ENCODE results near the gene FAM124A. TPM values are rescaled to one million over a fixed set of nuclear protein-coding genes. Genes with fewer than 3 reads are reported as not detected.

The FAM124A gene
- total RNA-seq, 2 experiments from 2014 or later: 0.44 TPM; not detected in 1

GRCh38 chr13:51221674-51222036 lies 543 bp upstream of the FAM124A start:
- H3K4me3 ChIP-seq (ENCODE audit: low read depth, low read length, poor library complexity, severe bottlenecking): peak overlapping the region; percentile 68
- no peak for DNase-seq (ENCODE audit: low spot score)
- peak overlapping the region; percentile 86 for H3K4me2 ChIP-seq (ENCODE audit: low read length)
- ChIA-PET POLR2A (no interaction called here), CTCF (ENCODE audit: unreplicated experiment) (no interaction called here)
- BruUV-seq (replicated peaks): no TSS peak
- no peaks in the 10 kb centered on the region for H3K79me2 ChIP-seq (ENCODE audit: insufficient read depth, low read depth, low read length)
- H2AFZ ChIP-seq (ENCODE audit: low read length): peak overlapping the region; percentile 72; the same call in 1 of the 2 replicates
- no peaks in the 10 kb centered on the region for H4K20me1 ChIP-seq (ENCODE audit: insufficient read depth, low read length)
- no peak overlapping the region for H3K27ac ChIP-seq (ENCODE audit: low read depth, low read length, poor library complexity, severe bottlenecking)
- intact Hi-C loops (cut with micrococcal nuclease; ENCODE audit: unreplicated experiment): loop anchor here (5.0 kb wide), 1 partner anchor 66 kb away; no protein-coding TSS in a partner anchor
- no peaks in the 10 kb centered on the region for H3K9me2 ChIP-seq (ENCODE audit: insufficient read depth, low read length)
- TF ChIP-seq, protein P1, sequence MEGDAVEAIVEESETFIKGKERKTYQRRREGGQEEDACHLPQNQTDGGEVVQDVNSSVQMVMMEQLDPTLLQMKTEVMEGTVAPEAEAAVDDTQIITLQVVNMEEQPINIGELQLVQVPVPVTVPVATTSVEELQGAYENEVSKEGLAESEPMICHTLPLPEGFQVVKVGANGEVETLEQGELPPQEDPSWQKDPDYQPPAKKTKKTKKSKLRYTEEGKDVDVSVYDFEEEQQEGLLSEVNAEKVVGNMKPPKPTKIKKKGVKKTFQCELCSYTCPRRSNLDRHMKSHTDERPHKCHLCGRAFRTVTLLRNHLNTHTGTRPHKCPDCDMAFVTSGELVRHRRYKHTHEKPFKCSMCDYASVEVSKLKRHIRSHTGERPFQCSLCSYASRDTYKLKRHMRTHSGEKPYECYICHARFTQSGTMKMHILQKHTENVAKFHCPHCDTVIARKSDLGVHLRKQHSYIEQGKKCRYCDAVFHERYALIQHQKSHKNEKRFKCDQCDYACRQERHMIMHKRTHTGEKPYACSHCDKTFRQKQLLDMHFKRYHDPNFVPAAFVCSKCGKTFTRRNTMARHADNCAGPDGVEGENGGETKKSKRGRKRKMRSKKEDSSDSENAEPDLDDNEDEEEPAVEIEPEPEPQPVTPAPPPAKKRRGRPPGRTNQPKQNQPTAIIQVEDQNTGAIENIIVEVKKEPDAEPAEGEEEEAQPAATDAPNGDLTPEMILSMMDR (conservative IDR thresholded peaks at IDR 0.05; ENCODE audit: low read length): no peak
- no peak for TF ChIP-seq EZH2phosphoT487 (IDR thresholded peaks at IDR 0.05; ENCODE audit: borderline replicate concordance, low read depth, low read length)
- peaks cover 5% of the 10 kb centered on the region for H3K4me1 ChIP-seq (ENCODE audit: insufficient read depth, low read length, poor library complexity, severe bottlenecking)
- no peaks in the 10 kb centered on the region for H3K36me3 ChIP-seq (ENCODE audit: insufficient read depth, low read length)
- no peaks in the 10 kb centered on the region for H3K9me3 ChIP-seq (ENCODE audit: low read length)

GRCh38 chr13:51222686-51223559 lies 725 bp downstream of the FAM124A start:
- no peak overlapping the region for H2AFZ ChIP-seq (ENCODE audit: low read length)
- peak; percentile 33; the same call in 1 of the 2 replicates for TF ChIP-seq EZH2phosphoT487 (IDR thresholded peaks at IDR 0.05; ENCODE audit: borderline replicate concordance, low read depth, low read length)
- TF ChIP-seq, protein P1 (conservative IDR thresholded peaks at IDR 0.05; ENCODE audit: low read length): 0 out of 2 replicates have a peak, but pooled peaks have one; percentile 5
- peak overlapping the region; percentile 63; the same call in 1 of the 2 replicates for H3K4me2 ChIP-seq (ENCODE audit: low read length)
- ChIA-PET POLR2A (interaction anchor here (0.5 to 0.7 kb wide), 2 partner anchors 24 to 275 kb away, joined by 3 read pairs; no protein-coding TSS in a partner anchor), CTCF (ENCODE audit: unreplicated experiment) (interaction anchor here (0.5 kb wide), 1 partner anchor 592 kb away, joined by 3 read pairs; no protein-coding TSS in a partner anchor)
- peaks cover 5% of the 10 kb centered on the region for H3K4me1 ChIP-seq (ENCODE audit: insufficient read depth, low read length, poor library complexity, severe bottlenecking)
- H3K27ac ChIP-seq (ENCODE audit: low read depth, low read length, poor library complexity, severe bottlenecking): no peak overlapping the region
- no peaks in the 10 kb centered on the region for H3K36me3 ChIP-seq (ENCODE audit: insufficient read depth, low read length)
- H4K20me1 ChIP-seq (ENCODE audit: insufficient read depth, low read length): no peaks in the 10 kb centered on the region
- H3K4me3 ChIP-seq (ENCODE audit: low read depth, low read length, poor library complexity, severe bottlenecking): peak overlapping the region; percentile 44
- no peaks in the 10 kb centered on the region for H3K9me2 ChIP-seq (ENCODE audit: insufficient read depth, low read length)
- intact Hi-C loops (cut with micrococcal nuclease; ENCODE audit: unreplicated experiment): loop anchor here (5.0 kb wide), 1 partner anchor 64 kb away; no protein-coding TSS in a partner anchor
- no peaks in the 10 kb centered on the region for H3K79me2 ChIP-seq (ENCODE audit: insufficient read depth, low read depth, low read length)
- BruUV-seq (replicated peaks): no TSS peak
- no peak for DNase-seq (ENCODE audit: low spot score)
- H3K9me3 ChIP-seq (ENCODE audit: low read length): no peaks in the 10 kb centered on the region

Data from OCI-LY7 (cell line).